ENCODE measurements around the gene PPP1R8. TPM values are rescaled to one million over a fixed set of nuclear protein-coding genes. Genes with fewer than 3 reads are reported as not detected.
A peak's percentile ranks its signal among the peaks of the same experiment; 100 is the strongest.

PPP1R8 gene
- total RNA-seq, 1 experiment from 2014 or later, result 38.3 TPM

- Histone ChIP-seq H4K20me1 (ENCODE audit: insufficient read depth, low read depth, low read length) (no peaks in the 10 kb centered on the region), H3K4me2 (ENCODE audit: low read depth, low read length, poor library complexity, severe bottlenecking) (peak within 1 kb of the TSS; percentile 96), H3K4me3 (ENCODE audit: low read length) (peak within 1 kb of the TSS; percentile 74), H3K9ac (ENCODE audit: low read length) (peak within 1 kb of the TSS; percentile 72), H3K4me1 (ENCODE audit: low read length) (peaks cover 38% of the 10 kb centered on the region), H3K9me2 (replicated peaks; ENCODE audit: insufficient read depth, low read length) (no peaks in the 10 kb centered on the region), H3K36me3 (ENCODE audit: insufficient read depth, low read length) (no peaks in the 10 kb centered on the region), H3K9me3 (ENCODE audit: low read length) (no peaks in the 10 kb centered on the region), H3K79me2 (ENCODE audit: low read length) (no peaks in the 10 kb centered on the region), H3K27me3 (ENCODE audit: low read length) (peaks cover 3% of the 10 kb centered on the region; the same call in 1 of the 2 replicates), H3K27ac (ENCODE audit: low read length) (no peak within 1 kb of the TSS), H2AFZ (ENCODE audit: low read length) (peak within 1 kb of the TSS; percentile 88; the same call in 1 of the 2 replicates)
- peak; percentile 81 for DNase-seq
Measured at GRCh38 chr1:27872059-27872801, 41.6 kb downstream of the PPP1R8 start, which contains the start of gene THEMIS2. THEMIS2 (plus strand) TSS chr1:27872544; CDS start chr1:27872572, 28 bp downstream.

- H3K79me2 ChIP-seq (ENCODE audit: low read length), result no peaks in the 10 kb centered on the region
Measured at GRCh38 chr1:27872802-27873551, 42.4 kb downstream of the PPP1R8 start.

GRCh38 chr1:27873671-27874384 is 43.2 kb downstream of the PPP1R8 start:
- Histone ChIP-seq H3K36me3 (ENCODE audit: insufficient read depth, low read length) (no peaks in the 10 kb centered on the region), H2AFZ (ENCODE audit: low read length) (no peak overlapping the region), H3K4me1 (ENCODE audit: low read length) (peaks cover 38% of the 10 kb centered on the region), H3K79me2 (ENCODE audit: low read length) (no peaks in the 10 kb centered on the region), H3K9ac (ENCODE audit: low read length) (peak overlapping the region; percentile 72), H3K4me3 (ENCODE audit: low read length) (no peak overlapping the region), H3K27me3 (ENCODE audit: low read length) (peaks cover 3% of the 10 kb centered on the region; the same call in 1 of the 2 replicates), H4K20me1 (ENCODE audit: insufficient read depth, low read depth, low read length) (no peaks in the 10 kb centered on the region), H3K9me3 (ENCODE audit: low read length) (no peaks in the 10 kb centered on the region), H3K27ac (ENCODE audit: low read length) (no peak overlapping the region), H3K4me2 (ENCODE audit: low read depth, low read length, poor library complexity, severe bottlenecking) (no peak overlapping the region), H3K9me2 (replicated peaks; ENCODE audit: insufficient read depth, low read length) (no peaks in the 10 kb centered on the region)
- DNase-seq, result no peak

More at GRCh38 chr1:27872802-27873551, 42.4 kb downstream of the PPP1R8 start:
- H3K4me2 ChIP-seq (ENCODE audit: low read depth, low read length, poor library complexity, severe bottlenecking), result peak overlapping the region; percentile 96
- no peaks in the 10 kb centered on the region for H3K9me3 ChIP-seq (ENCODE audit: low read length)
- H3K9ac ChIP-seq (ENCODE audit: low read length), result peak overlapping the region; percentile 72
- no peak for DNase-seq
- H3K36me3 ChIP-seq (ENCODE audit: insufficient read depth, low read length), result no peaks in the 10 kb centered on the region
- H2AFZ ChIP-seq (ENCODE audit: low read length), result peak overlapping the region; percentile 88; the same call in 1 of the 2 replicates
- peaks cover 3% of the 10 kb centered on the region; the same call in 1 of the 2 replicates for H3K27me3 ChIP-seq (ENCODE audit: low read length)
- H3K9me2 ChIP-seq (replicated peaks; ENCODE audit: insufficient read depth, low read length), result no peaks in the 10 kb centered on the region
- H4K20me1 ChIP-seq (ENCODE audit: insufficient read depth, low read depth, low read length), result no peaks in the 10 kb centered on the region
- peaks cover 38% of the 10 kb centered on the region for H3K4me1 ChIP-seq (ENCODE audit: low read length)
- no peak overlapping the region for H3K27ac ChIP-seq (ENCODE audit: low read length)
- H3K4me3 ChIP-seq (ENCODE audit: low read length), result peak overlapping the region; percentile 74

- peaks cover 25% of the 10 kb centered on the region for H3K4me1 ChIP-seq (ENCODE audit: low read length)
- no peaks in the 10 kb centered on the region for H3K36me3 ChIP-seq (ENCODE audit: insufficient read depth, low read length)
- DNase-seq, result no peak
- no peak overlapping the region for H3K4me2 ChIP-seq (ENCODE audit: low read depth, low read length, poor library complexity, severe bottlenecking)
- H3K9me2 ChIP-seq (replicated peaks; ENCODE audit: insufficient read depth, low read length), result no peaks in the 10 kb centered on the region
- H3K4me3 ChIP-seq (ENCODE audit: low read length), result no peak overlapping the region
- H3K79me2 ChIP-seq (ENCODE audit: low read length), result no peaks in the 10 kb centered on the region
- peaks cover 3% of the 10 kb centered on the region; the same call in 1 of the 2 replicates for H3K27me3 ChIP-seq (ENCODE audit: low read length)
- no peak overlapping the region for H2AFZ ChIP-seq (ENCODE audit: low read length)
- no peak overlapping the region for H3K9ac ChIP-seq (ENCODE audit: low read length)
- H3K27ac ChIP-seq (ENCODE audit: low read length), result no peak overlapping the region
- no peaks in the 10 kb centered on the region for H3K9me3 ChIP-seq (ENCODE audit: low read length)
- H4K20me1 ChIP-seq (ENCODE audit: insufficient read depth, low read depth, low read length), result no peaks in the 10 kb centered on the region
Measured at GRCh38 chr1:27876341-27877114, 45.9 kb downstream of the PPP1R8 start.

DNA sequence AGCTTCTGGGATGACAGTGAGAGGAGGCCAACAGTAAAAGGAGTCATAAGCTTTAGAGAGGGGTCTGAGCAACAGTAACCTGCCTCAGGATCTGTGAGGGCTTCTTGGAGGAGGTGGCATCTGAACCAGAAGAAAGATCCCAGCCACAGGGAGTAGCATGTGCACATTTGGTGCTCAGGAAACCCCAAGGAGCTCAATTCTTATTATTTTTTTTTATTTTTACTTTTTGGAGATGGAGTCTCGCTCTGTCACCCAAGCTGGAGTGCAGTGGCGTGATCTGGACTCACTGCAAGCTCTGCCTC is 46.5 kb downstream of the PPP1R8 start:
- Histone ChIP-seq H3K4me2 (ENCODE audit: low read depth, low read length, poor library complexity, severe bottlenecking) (no peak overlapping the region), H3K27ac (ENCODE audit: low read length) (no peak overlapping the region), H3K27me3 (ENCODE audit: low read length) (peaks cover 3% of the 10 kb centered on the region; the same call in 1 of the 2 replicates), H4K20me1 (ENCODE audit: insufficient read depth, low read depth, low read length) (no peaks in the 10 kb centered on the region), H3K9me2 (replicated peaks; ENCODE audit: insufficient read depth, low read length) (no peaks in the 10 kb centered on the region), H3K4me1 (ENCODE audit: low read length) (peaks cover 25% of the 10 kb centered on the region), H3K4me3 (ENCODE audit: low read length) (no peak overlapping the region), H3K36me3 (ENCODE audit: insufficient read depth, low read length) (no peaks in the 10 kb centered on the region), H3K79me2 (ENCODE audit: low read length) (no peaks in the 10 kb centered on the region), H3K9ac (ENCODE audit: low read length) (no peak overlapping the region), H2AFZ (ENCODE audit: low read length) (no peak overlapping the region), H3K9me3 (ENCODE audit: low read length) (no peaks in the 10 kb centered on the region)
- DNase-seq, result no peak

DNA sequence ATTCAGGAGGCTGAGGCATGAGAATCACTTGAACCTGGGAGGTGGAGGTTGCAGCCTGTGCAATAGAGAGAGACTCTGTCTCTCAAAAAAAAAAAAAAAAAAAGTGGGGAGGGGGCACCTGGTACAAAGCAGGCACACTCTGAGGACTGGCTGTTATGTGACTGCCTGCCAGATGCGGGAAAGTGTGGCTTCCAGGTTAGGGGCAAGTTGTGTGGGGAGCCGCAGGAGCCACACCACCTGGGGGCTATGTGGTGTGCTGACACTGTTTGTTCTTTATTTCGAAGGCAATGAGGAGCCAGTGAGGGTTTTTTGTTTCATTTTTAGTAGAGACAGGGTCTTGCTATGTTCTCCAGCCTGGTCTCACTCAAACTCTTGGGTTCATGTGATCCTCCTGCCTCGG is 47.5 kb downstream of the PPP1R8 start:
- H3K4me1 ChIP-seq (ENCODE audit: low read length), result peaks cover 19% of the 10 kb centered on the region
- H3K9me2 ChIP-seq (replicated peaks; ENCODE audit: insufficient read depth, low read length), result no peaks in the 10 kb centered on the region
- H2AFZ ChIP-seq (ENCODE audit: low read length), result no peak overlapping the region
- no peak overlapping the region for H3K9ac ChIP-seq (ENCODE audit: low read length)
- H3K36me3 ChIP-seq (ENCODE audit: insufficient read depth, low read length), result no peaks in the 10 kb centered on the region
- H3K27ac ChIP-seq (ENCODE audit: low read length), result no peak overlapping the region
- H4K20me1 ChIP-seq (ENCODE audit: insufficient read depth, low read depth, low read length), result no peaks in the 10 kb centered on the region
- H3K27me3 ChIP-seq (ENCODE audit: low read length), result peaks cover 3% of the 10 kb centered on the region; the same call in 1 of the 2 replicates
- H3K4me3 ChIP-seq (ENCODE audit: low read length), result no peak overlapping the region
- H3K79me2 ChIP-seq (ENCODE audit: low read length), result no peaks in the 10 kb centered on the region
- no peaks in the 10 kb centered on the region for H3K9me3 ChIP-seq (ENCODE audit: low read length)
- no peak for DNase-seq
- no peak overlapping the region for H3K4me2 ChIP-seq (ENCODE audit: low read depth, low read length, poor library complexity, severe bottlenecking)

DNA sequence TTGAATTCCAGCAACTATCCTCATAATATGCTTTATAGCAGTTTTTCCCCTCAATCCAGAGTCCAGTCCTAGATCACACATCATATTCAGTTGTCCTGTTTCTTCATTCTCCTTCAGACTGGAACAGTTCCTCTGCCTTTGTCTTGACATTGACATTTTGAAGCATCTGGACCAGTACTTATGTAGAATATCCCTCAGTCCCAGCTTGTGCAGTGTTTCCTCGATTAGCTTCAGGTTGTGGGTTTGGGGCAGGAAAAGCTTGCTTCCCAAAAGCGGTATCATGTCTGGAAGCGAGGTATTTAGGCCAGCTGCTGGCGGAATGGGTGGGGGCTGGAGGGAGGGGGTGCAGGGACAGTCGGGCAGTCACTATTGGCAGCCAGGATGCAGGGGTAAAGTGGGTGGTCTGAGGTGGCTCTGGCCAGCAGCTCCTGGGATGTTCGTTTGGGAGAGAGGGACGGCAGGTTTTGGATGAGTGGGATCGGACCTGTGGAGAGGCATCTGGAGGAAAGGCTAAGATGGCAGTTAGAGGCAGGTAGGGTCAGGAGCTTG is 48.3 kb downstream of the PPP1R8 start:
- Histone ChIP-seq H3K79me2 (ENCODE audit: low read length) (no peaks in the 10 kb centered on the region), H3K9ac (ENCODE audit: low read length) (no peak overlapping the region), H2AFZ (ENCODE audit: low read length) (no peak overlapping the region), H3K36me3 (ENCODE audit: insufficient read depth, low read length) (no peaks in the 10 kb centered on the region), H3K27ac (ENCODE audit: low read length) (no peak overlapping the region), H3K4me1 (ENCODE audit: low read length) (peaks cover 14% of the 10 kb centered on the region), H3K9me2 (replicated peaks; ENCODE audit: insufficient read depth, low read length) (no peaks in the 10 kb centered on the region), H4K20me1 (ENCODE audit: insufficient read depth, low read depth, low read length) (no peaks in the 10 kb centered on the region), H3K27me3 (ENCODE audit: low read length) (no peaks in the 10 kb centered on the region), H3K4me2 (ENCODE audit: low read depth, low read length, poor library complexity, severe bottlenecking) (no peak overlapping the region), H3K4me3 (ENCODE audit: low read length) (no peak overlapping the region), H3K9me3 (ENCODE audit: low read length) (no peaks in the 10 kb centered on the region)
- DNase-seq, result no peak
